ENCODE data around the gene ZNF385C.

DNA sequence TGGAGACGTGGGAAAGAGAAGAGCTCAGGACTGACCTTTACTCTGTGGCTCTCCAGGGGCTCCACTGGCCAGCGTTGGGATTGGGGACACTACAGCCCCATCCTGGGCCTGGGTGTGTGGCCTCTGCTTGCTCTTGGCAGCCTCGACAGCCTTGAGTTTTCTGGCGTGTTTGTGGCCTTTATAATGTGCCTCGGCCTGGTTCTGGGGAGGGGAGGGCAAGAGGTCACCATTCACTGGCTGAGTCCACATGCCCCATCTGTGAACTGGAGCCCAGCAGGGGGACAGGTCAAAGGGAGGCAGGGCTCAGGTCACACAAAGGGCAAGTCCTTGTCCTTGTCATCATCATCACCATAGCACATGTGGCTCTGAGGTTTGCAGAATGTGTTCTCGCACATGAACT, 66.7 kb downstream of the ZNF385C start:
- TF ChIP-seq, protein P1, sequence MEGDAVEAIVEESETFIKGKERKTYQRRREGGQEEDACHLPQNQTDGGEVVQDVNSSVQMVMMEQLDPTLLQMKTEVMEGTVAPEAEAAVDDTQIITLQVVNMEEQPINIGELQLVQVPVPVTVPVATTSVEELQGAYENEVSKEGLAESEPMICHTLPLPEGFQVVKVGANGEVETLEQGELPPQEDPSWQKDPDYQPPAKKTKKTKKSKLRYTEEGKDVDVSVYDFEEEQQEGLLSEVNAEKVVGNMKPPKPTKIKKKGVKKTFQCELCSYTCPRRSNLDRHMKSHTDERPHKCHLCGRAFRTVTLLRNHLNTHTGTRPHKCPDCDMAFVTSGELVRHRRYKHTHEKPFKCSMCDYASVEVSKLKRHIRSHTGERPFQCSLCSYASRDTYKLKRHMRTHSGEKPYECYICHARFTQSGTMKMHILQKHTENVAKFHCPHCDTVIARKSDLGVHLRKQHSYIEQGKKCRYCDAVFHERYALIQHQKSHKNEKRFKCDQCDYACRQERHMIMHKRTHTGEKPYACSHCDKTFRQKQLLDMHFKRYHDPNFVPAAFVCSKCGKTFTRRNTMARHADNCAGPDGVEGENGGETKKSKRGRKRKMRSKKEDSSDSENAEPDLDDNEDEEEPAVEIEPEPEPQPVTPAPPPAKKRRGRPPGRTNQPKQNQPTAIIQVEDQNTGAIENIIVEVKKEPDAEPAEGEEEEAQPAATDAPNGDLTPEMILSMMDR (IDR thresholded peaks at IDR 0.05 in 4 of 5, conservative IDR thresholded peaks at IDR 0.05 in 1 of 5): no peak
- TF ChIP-seq POLR2A (IDR thresholded peaks at IDR 0.05): no peak

Data from gastrocnemius medialis (tissue), 4 donors.